ENCODE results near the gene CLDN9.

DNA sequence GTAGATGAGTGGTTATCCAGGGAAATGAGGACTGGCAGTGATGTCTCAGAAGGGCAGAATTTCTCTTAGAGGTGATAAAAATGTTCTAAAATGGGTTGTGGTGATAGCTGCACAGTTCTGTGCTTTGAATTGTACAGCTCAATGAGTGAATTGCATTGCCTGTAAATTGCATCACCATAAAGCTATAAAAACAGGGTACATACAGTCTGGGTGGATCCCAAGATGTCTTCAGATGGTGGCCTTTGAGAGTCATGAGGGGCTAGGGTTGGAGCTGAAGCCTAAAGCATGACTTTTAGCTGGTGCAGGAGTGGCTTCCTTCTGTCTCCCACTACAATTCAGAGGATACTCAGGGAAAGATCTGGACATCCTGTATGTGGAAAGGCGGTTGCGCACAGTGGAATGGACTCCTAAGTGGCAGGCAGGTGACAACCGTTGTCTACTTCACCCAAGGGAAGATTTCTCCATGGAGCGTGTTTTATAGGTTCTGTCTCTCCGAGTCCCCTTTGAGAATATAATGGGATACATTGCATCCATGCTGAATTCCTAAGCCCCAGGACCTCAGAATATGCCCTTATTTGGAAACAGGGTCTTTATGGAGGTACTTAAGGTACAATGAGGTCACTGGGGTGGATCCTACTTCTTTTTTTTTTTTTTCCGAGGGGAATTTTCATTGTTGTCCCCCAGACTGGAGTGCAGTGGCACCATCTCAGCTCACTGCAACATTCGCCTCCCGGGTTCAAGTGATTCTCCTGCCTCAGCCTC lies 51.1 kb downstream of the CLDN9 start:
- TF ChIP-seq, protein P1, sequence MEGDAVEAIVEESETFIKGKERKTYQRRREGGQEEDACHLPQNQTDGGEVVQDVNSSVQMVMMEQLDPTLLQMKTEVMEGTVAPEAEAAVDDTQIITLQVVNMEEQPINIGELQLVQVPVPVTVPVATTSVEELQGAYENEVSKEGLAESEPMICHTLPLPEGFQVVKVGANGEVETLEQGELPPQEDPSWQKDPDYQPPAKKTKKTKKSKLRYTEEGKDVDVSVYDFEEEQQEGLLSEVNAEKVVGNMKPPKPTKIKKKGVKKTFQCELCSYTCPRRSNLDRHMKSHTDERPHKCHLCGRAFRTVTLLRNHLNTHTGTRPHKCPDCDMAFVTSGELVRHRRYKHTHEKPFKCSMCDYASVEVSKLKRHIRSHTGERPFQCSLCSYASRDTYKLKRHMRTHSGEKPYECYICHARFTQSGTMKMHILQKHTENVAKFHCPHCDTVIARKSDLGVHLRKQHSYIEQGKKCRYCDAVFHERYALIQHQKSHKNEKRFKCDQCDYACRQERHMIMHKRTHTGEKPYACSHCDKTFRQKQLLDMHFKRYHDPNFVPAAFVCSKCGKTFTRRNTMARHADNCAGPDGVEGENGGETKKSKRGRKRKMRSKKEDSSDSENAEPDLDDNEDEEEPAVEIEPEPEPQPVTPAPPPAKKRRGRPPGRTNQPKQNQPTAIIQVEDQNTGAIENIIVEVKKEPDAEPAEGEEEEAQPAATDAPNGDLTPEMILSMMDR (IDR thresholded peaks at IDR 0.05; ENCODE audit: low read depth, low read length, poor library complexity, severe bottlenecking), result no peak
- no peak for TF ChIP-seq EZH2phosphoT487 (IDR thresholded peaks at IDR 0.05; ENCODE audit: borderline replicate concordance, low read length)
